Measurements from ENCODE around the gene NTSR1. TPM values are rescaled to one million over a fixed set of nuclear protein-coding genes. Genes with fewer than 3 reads are reported as not detected.
A peak's percentile ranks its signal among the peaks of the same experiment; 100 is the strongest.

The NTSR1 gene
- polyA plus RNA-seq, 4 donors, result 1.0 to 1.4 (median 1.2) TPM

DNA sequence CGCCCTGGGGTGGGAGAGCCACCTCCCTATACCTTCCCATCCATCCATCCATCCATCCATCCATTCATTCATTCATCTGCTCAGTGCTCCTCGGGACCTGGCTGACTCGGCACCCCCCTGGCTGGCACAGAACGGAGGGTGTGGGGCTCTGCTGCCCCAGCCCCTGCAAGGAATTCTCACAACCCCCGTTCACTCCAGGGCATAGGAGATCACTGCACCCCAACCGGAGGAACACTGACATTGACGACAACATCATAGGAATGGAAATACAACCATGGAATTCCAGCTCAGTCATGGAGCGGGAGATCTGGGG is 59.6 kb downstream of the NTSR1 start:
- no peak for DNase-seq (ENCODE audit: low read depth in 4 of 4, low spot score in 3 of 4)

DNA sequence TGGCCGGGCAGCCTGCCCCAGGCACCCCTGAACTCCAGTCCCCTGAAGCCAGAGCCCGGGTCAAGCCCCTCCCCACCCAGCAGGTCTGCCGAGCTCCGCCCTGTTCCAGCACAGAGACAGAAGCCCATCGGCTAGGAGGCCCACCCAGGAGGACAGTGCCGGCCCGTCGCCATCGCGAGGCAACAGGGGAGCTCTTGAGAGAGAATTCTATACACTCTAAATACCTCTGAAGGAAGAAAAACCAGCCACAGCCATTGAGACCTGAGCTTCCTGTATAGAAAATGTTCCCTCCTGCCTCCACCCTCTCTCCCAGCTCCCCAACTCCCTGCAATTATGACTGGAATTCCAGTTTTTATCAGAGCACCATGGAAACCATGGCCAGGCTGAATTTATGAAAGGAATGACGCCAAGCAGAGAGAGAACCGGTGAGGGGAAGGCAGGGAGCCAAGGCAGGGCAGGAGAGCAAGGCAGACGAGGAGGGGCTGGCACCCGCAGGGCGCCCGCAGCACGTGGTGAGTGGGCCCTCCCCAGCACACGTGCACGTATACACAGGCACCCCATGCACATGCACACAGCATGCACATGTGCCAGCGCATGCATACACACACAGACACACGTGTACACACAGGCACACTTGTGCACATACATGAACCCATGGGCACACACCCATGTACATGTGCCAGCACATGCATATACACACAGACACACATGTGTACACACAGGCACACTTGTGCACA is 60.1 kb downstream of the NTSR1 start:
- DNase-seq (ENCODE audit: low read depth in 4 of 4, low spot score in 3 of 4), result peak in 1 of 4 donors; percentile 55

- no peak for DNase-seq (ENCODE audit: low read depth in 4 of 4, low spot score in 3 of 4)
Measured at GRCh38 chr20:62769346-62770071, 60.9 kb downstream of the NTSR1 start.

GRCh38 chr20:62770111-62770910 is 61.7 kb downstream of the NTSR1 start:
- DNase-seq (ENCODE audit: low read depth in 4 of 4, low spot score in 3 of 4), result no peak

DNA sequence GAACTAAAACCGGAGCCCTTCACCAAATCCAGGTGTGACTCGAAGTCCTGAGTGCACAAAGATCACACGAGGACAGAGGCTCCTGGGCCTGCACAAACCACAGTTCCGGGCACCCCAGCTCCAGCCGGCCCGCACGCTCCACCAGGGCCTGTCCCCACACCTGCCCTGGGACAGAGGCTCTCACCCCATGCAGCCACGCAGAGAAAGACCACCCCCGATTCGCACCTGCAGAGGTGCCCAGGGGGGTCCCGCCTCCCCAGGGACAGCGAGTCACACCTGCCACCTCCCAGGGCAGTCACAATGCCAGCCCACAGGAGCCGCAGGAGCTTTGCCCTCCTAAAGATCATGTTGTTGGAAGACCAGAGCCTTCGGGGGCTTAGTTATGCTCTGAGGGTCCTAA is 62.3 kb downstream of the NTSR1 start:
- no peak for DNase-seq (ENCODE audit: low read depth in 4 of 4, low spot score in 3 of 4)

- DNase-seq (ENCODE audit: low read depth in 4 of 4, low spot score in 3 of 4), result no peak
Measured at GRCh38 chr20:62771396-62772102, 62.9 kb downstream of the NTSR1 start.

GRCh38 chr20:62772103-62772611 is 63.5 kb downstream of the NTSR1 start:
- no peak for DNase-seq (ENCODE audit: low read depth in 4 of 4, low spot score in 3 of 4)

DNA sequence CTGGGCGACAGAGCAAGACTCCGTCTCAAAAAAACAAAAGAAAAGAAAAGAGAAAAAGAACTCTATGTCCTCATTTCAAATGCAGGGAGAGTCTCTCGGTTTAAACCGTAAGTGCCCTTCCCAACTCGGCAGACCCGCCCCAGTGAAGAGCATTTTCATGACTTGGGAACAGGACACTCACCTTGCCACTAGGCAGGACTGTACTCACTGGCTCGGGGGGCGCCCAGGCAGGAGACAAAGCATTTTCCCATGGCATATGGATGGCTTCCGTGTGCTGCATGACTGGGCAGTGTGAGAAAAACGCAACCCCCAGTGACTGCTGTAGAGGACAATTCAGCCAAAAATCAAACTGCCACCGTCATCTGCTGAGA is 64.0 kb downstream of the NTSR1 start:
- DNase-seq (ENCODE audit: low read depth in 4 of 4, low spot score in 3 of 4), result no peak

DNA sequence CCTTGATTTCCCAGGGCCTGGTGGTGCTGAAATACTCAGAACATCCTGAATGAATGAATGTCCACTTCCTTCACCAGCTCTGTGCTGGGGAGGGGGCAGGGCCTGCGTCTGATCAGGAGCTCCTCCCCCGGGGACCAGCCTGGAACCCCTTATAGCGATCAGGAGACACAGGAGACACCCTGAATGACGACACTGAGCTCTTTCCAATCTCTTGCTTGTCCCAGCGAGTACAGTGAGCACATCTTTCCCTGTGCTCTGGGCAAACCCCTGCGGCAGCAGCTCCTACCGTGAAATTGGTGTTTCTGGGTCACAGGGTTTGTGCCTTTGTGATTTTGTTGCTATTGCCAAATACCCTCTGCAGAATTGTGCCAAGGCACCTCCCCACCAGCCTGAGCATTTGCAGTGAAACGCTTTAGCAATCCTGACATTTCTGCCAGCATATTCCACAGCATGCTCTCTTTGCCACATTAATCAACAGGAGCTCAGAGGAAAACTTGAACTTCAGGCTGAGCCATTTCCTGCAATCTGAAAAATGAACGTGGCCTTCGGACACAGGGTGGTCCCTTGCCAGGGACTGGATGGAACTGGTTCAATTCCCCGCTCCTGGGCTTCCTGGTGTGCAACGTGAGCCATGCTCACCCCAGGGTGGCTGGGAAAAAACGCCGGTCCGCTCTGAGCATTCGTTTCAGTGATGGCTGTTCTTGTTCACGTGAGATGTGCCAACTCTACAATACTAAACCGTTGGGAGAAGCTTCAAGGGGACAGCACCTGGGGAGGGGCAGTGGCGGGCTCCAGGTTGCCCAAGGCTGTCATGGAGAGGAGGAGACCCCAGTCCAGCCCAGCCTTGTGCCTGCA is 64.6 kb downstream of the NTSR1 start:
- DNase-seq (ENCODE audit: low read depth in 4 of 4, low spot score in 3 of 4), result no peak

- no peak for DNase-seq (ENCODE audit: low read depth in 4 of 4, low spot score in 3 of 4)
Measured at GRCh38 chr20:62773845-62774714, 65.4 kb downstream of the NTSR1 start.

DNA sequence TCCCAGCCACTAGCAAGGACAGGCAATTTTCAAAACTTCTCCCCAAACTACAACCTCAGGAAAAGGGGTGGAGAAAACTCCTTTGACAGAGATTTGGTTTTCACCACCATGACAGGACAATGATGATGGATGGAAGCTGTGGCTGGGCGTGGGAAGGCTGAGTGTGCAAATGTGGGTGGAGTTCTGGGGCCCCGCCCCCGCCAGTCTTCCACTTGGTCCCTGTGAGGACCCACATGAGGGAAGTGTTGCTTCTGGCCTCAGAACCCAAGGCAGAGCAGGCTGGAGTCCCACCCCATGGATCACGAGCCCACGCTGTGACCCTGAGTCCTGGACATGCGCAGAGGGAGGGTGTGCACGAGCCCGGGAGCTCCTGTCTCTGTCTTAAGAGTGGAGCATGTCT is 66.1 kb downstream of the NTSR1 start:
- no peak for DNase-seq (ENCODE audit: low read depth in 4 of 4, low spot score in 3 of 4)

GRCh38 chr20:62775206-62775605 is 66.6 kb downstream of the NTSR1 start:
- DNase-seq (ENCODE audit: low read depth in 4 of 4, low spot score in 3 of 4), result no peak

DNA sequence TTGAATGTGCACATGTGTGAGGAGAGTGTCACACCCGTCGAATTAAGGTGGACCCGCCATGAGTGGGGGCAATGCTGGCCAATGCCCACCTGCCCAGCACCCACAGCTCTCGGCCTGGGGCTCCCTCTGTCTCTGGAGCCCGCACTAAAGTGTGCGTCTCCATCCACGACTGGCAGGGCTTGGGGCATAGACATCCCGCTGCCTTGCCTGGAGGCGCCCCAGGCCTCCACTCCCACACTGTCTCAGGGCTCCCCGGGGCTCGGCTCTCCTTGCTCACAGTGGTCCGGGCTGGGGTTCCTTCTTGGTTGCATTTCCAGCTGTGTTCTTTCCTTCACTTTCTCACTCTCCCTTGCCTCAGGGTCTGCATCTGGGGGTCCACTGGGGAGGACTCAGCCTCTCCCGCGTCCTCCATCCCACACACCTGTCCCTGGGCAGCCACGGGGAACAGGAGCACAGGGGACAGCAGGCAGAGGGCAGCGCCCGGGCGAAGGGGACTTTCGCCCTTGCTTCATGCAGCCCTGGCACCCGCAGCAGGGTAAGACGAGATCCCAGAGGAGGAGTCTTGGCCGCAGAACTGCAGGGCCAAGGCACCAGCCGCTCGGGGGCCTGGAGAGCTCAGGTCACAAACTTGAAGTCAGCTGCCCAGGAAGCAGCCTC is 67.5 kb downstream of the NTSR1 start:
- DNase-seq (ENCODE audit: low read depth in 4 of 4, low spot score in 3 of 4), result no peak

GRCh38 chr20:62776692-62777527 is 68.3 kb downstream of the NTSR1 start:
- no peak for DNase-seq (ENCODE audit: low read depth in 4 of 4, low spot score in 3 of 4)

- no peak for DNase-seq (ENCODE audit: low read depth in 4 of 4, low spot score in 3 of 4)
Measured at GRCh38 chr20:62777528-62777830, 68.8 kb downstream of the NTSR1 start.

DNA sequence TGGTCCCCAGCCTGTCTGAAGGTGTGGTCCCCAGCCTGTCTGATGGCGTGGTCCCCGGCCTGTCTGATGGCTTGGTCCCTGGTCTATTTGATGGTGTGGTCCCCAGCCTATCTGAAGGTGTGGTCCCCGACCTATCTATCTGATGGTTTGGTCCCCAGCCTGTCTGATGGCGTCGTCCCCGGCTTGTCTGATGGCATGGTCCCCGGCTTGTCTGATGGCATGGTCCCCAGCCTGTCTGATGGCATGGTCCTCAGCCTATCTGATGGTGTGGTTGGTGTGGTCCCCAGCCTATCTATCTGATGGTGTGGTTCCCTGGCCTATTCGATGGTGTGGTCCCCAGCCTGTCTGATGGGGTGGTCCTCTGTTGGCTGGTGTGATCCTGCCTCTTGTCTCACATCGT is 69.4 kb downstream of the NTSR1 start:
- no peak for DNase-seq (ENCODE audit: low read depth in 4 of 4, low spot score in 3 of 4)

GRCh38 chr20:62778601-62779416 is 70.2 kb downstream of the NTSR1 start:
- no peak for DNase-seq (ENCODE audit: low read depth in 4 of 4, low spot score in 3 of 4)
